Osteoblast (primary cell): ENCODE data around the gene SCN3B. TPM values are rescaled to one million over a fixed set of nuclear protein-coding genes. Genes with fewer than 3 reads are reported as not detected.

Source experiments
- DNase-seq: peaks from one replicate; pipeline ENCODE4 v3.0.0; 2011; ENCODE audit warnings: low spot score, mixed read lengths; ENCODE audit not compliant: insufficient read length; ENCODE audit errors: missing footprints
- H2AFZ ChIP-seq: 2 replicates; pipeline ENCODE4 v1.6.0; 2011; ENCODE audit warnings: mild to moderate bottlenecking, low read length
- H3K27ac ChIP-seq: 2 replicates; pipeline ENCODE4 v1.5.1; 2011; ENCODE audit warnings: mild to moderate bottlenecking, low read depth, low read length, moderate library complexity
- H3K27me3 ChIP-seq: 2 replicates; pipeline ENCODE4 v1.6.0; 2012; ENCODE audit warnings: mild to moderate bottlenecking, control low read depth, inconsistent platforms, low read length, moderate library complexity; ENCODE audit not compliant: insufficient read depth
- H3K36me3 ChIP-seq: 2 replicates; pipeline ENCODE4 v1.5.1; 2011; ENCODE audit warnings: mild to moderate bottlenecking, low read length, control low read depth, moderate library complexity; ENCODE audit not compliant: insufficient read depth
- H3K4me1 ChIP-seq: 2 replicates; pipeline ENCODE4 v1.5.1; 2011; ENCODE audit warnings: mild to moderate bottlenecking, low read length, control low read depth, moderate library complexity; ENCODE audit not compliant: insufficient read depth
- H3K4me2 ChIP-seq: 2 replicates; pipeline ENCODE4 v1.6.0; 2011; ENCODE audit warnings: mild to moderate bottlenecking, low read length; ENCODE audit not compliant: insufficient read depth
- H3K4me3 ChIP-seq: fragments of 200-600 bp; sonication (generic); 3 replicates; pipeline ENCODE4 v1.5.1; 2012; ENCODE audit warnings: mild to moderate bottlenecking, low read length, inconsistent platforms; ENCODE audit not compliant: insufficient read depth
- H3K79me2 ChIP-seq: 2 replicates; pipeline ENCODE4 v1.6.0; 2012; ENCODE audit warnings: mild to moderate bottlenecking, low read length, control low read depth, inconsistent platforms; ENCODE audit not compliant: insufficient read depth
- H3K9me3 ChIP-seq: 2 replicates; pipeline ENCODE4 v1.5.1; 2011; ENCODE audit warnings: low read depth, low read length, control low read depth
- H4K20me1 ChIP-seq: 2 replicates; pipeline ENCODE4 v1.6.0; 2012; ENCODE audit warnings: mild to moderate bottlenecking, low read length, control low read depth; ENCODE audit not compliant: insufficient read depth
- total RNA-seq: library from RNA; depleted of rRNA; stranded (reverse); fragments of >200 nt; gene quantifications from 2 replicates; pipeline ENCODE4 v1.2.3, GENCODE V29; 2012
- TF ChIP-seq, protein P1 (sequence below): IDR thresholded peaks from 2 replicates; pipeline ENCODE4 v1.5.1; 2011; ENCODE audit warnings: mild to moderate bottlenecking, low read depth, low read length, moderate library complexity; ENCODE audit errors: extremely low read depth

Gene SCN3B
- total RNA-seq, 1 donor = under 0.01 TPM

GRCh38 chr11:123607781-123608180, 46.6 kb downstream of the SCN3B start:
- TF ChIP-seq, protein P1, sequence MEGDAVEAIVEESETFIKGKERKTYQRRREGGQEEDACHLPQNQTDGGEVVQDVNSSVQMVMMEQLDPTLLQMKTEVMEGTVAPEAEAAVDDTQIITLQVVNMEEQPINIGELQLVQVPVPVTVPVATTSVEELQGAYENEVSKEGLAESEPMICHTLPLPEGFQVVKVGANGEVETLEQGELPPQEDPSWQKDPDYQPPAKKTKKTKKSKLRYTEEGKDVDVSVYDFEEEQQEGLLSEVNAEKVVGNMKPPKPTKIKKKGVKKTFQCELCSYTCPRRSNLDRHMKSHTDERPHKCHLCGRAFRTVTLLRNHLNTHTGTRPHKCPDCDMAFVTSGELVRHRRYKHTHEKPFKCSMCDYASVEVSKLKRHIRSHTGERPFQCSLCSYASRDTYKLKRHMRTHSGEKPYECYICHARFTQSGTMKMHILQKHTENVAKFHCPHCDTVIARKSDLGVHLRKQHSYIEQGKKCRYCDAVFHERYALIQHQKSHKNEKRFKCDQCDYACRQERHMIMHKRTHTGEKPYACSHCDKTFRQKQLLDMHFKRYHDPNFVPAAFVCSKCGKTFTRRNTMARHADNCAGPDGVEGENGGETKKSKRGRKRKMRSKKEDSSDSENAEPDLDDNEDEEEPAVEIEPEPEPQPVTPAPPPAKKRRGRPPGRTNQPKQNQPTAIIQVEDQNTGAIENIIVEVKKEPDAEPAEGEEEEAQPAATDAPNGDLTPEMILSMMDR = no peak
- H3K27me3 ChIP-seq = no peaks in the 10 kb centered on the region

DNA sequence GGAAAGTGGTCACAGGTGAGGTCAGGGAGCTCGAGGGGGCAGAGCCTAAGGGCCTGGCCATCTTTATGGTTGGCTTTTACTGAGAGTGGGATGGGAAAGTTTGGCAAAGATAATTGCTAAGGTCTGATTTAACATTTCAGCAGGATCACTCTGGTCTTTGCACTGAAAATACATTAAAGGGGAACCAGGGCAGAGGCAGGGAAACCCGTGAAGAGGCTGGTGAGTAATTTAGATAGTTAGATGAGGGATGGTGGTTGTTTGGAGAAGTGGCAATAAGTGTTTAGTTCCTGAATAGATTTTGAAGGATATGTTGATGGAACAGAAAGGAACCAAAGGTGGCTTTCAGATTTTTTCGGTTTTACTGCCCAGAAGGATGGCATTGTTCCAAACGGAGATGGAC, 50.8 kb downstream of the SCN3B start:
- no peak overlapping the region for H3K4me2 ChIP-seq
- no peak overlapping the region for H3K27ac ChIP-seq
- no peaks in the 10 kb centered on the region for H3K27me3 ChIP-seq
- peaks cover 5% of the 10 kb centered on the region for H4K20me1 ChIP-seq
- no peaks in the 10 kb centered on the region for H3K79me2 ChIP-seq
- H2AFZ ChIP-seq = no peak overlapping the region
- peaks cover 12% of the 10 kb centered on the region for H3K4me1 ChIP-seq
- DNase-seq = no peak
- no peak overlapping the region for H3K4me3 ChIP-seq
- H3K36me3 ChIP-seq = peaks cover 39% of the 10 kb centered on the region
- TF ChIP-seq, protein P1 = no peak
- no peaks in the 10 kb centered on the region for H3K9me3 ChIP-seq

More at GRCh38 chr11:123607781-123608180, 46.6 kb downstream of the SCN3B start:
- H3K4me1 ChIP-seq = no peaks in the 10 kb centered on the region
- no peaks in the 10 kb centered on the region for H4K20me1 ChIP-seq
- H2AFZ ChIP-seq = no peak overlapping the region
- peaks cover 61% of the 10 kb centered on the region for H3K36me3 ChIP-seq
- no peak overlapping the region for H3K4me2 ChIP-seq
- no peak overlapping the region for H3K27ac ChIP-seq
- no peak for DNase-seq
- no peaks in the 10 kb centered on the region for H3K9me3 ChIP-seq
- no peaks in the 10 kb centered on the region for H3K79me2 ChIP-seq
- no peak overlapping the region for H3K4me3 ChIP-seq

- Histone ChIP-seq H2AFZ (no peak overlapping the region), H4K20me1 (peaks cover 5% of the 10 kb centered on the region), H3K36me3 (peaks cover 29% of the 10 kb centered on the region), H3K79me2 (no peaks in the 10 kb centered on the region), H3K4me1 (peaks cover 12% of the 10 kb centered on the region), H3K4me2 (no peak overlapping the region), H3K27ac (no peak overlapping the region), H3K27me3 (no peaks in the 10 kb centered on the region), H3K4me3 (no peak overlapping the region), H3K9me3 (no peaks in the 10 kb centered on the region)
- TF ChIP-seq, protein P1 = no peak
- DNase-seq = no peak
Observed at GRCh38 chr11:123601743-123602142, 52.7 kb downstream of the SCN3B start.

DNA sequence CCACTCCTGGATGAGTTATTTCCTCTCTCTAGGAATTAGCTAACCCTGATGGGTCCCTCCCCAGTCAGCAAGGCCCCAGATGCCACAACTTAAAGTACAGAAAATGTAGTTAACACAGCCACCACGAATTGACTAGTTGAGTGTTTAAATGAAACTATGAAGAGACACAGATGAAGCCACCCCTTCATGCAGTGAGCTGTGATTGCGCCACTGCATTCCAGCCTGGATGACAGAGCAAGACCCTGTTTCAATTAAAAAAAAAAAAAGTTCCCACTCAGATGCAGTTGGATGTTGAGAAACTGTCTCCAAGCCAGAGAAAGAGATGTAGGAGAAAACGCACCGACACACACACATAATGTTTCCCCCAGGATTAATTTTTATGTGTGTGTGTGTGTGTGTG, 53.3 kb downstream of the SCN3B start:
- peak overlapping the region; percentile 5 for H3K4me2 ChIP-seq
- H4K20me1 ChIP-seq = peaks cover 5% of the 10 kb centered on the region
- TF ChIP-seq, protein P1 = no peak
- no peak overlapping the region for H2AFZ ChIP-seq
- no peak for DNase-seq
- H3K79me2 ChIP-seq = no peaks in the 10 kb centered on the region
- H3K4me1 ChIP-seq = peaks cover 12% of the 10 kb centered on the region
- H3K27me3 ChIP-seq = no peaks in the 10 kb centered on the region
- H3K4me3 ChIP-seq = no peak overlapping the region
- H3K36me3 ChIP-seq = peaks cover 29% of the 10 kb centered on the region
- peak overlapping the region; percentile 4 for H3K27ac ChIP-seq
- no peaks in the 10 kb centered on the region for H3K9me3 ChIP-seq
